Measurements from ENCODE around the gene ARL15.
A peak's percentile ranks its signal among the peaks of the same experiment; 100 is the strongest.
"Not testable (repeated sequence)": the region's sequence is repeated elsewhere in the genome, so short reads cannot be mapped to it uniquely, and the experiment has no call there.

ARL15 gene

GRCh38 chr5:53879708-53880323 is 430.6 kb downstream of the ARL15 start:
- DNase-seq = no peak

DNA sequence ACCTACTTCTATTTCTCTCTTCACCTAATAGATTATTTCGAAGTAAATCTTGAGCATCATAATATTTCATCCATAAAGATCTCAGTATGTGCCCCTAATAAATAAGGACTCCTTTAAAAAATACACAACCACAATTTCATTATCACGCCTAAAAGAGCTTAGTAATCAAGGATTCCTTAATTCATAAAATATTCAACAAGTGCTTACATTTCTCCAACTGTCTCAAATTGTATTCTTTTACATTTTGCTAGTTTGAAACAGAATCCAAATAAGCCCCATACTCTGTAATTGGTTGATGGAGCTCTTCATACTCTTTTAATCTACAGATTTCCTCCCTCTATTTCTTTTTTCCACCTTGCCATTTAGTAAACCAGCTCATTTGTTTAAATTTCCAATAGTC is 432.4 kb downstream of the ARL15 start:
- no peak for DNase-seq

GRCh38 chr5:53877243-53877642 is 433.1 kb downstream of the ARL15 start:
- no peak for DNase-seq

DNA sequence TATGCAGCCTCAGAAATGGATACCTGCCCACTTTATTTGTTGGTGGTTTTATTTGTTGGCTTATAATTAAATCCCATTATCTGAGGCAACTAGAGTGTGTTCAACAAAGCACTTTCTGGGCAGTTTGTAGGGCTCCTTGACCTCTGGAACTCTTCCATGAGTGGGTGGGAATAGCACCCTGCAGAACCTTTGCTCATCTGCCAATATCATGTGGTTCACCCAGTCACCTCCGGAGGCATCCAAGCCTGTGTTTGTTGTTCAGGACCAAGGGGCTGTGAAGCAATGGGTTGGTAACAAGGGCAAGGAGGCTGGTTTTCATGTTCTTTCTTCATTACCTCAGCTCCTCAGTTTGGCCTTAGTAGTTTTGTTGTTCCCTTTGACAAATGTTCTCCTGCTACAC is 436.0 kb downstream of the ARL15 start:
- DNase-seq = peak; percentile 28

GRCh38 chr5:53873235-53873634 is 437.1 kb downstream of the ARL15 start:
- no peak for DNase-seq

- no peak for DNase-seq
Observed at GRCh38 chr5:53871775-53872174, 438.6 kb downstream of the ARL15 start.

- no peak for DNase-seq
Observed at GRCh38 chr5:53871050-53871449, 439.3 kb downstream of the ARL15 start.

DNA sequence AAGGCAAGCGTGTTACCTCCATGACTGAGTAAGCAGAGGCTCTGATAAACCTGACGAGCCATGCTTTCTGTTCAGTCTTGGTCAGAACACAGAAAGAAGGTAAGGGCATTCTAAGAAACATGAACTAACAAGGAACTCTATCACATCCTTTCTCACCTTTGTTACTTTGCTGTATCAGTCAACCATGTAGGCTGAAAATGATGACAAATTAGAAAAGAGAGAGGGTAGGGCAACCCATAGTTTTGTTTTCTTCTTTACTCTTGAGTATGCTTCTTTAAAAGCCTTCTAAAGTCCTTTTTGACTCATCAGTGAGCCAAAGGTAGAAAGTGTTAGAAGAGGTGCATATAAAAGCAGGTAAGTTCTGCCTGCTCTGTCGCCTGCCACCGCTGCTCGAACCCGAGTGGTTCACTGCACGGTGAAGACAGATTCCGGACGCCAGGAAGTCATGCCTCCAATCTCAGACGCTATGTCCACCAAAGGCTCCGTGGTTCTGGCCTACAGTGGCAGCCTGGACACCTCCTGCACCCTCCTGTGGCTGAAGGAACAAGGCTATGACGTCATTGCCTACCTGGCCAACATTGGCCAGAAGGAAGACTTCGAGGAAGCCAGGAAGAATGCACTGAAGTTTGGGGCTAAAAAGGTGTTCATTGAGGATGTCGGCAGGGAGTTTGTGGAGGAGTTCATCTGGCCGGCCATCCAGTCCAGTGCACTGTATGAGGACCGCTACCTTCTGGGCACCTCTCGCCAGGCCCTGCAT is 451.5 kb downstream of the ARL15 start:
- no peak for DNase-seq

- no peak for DNase-seq
Observed at GRCh38 chr5:53856506-53856905, 453.9 kb downstream of the ARL15 start.

- not testable (repeated sequence) for DNase-seq
Observed at GRCh38 chr5:53836851-53837430, 473.4 kb downstream of the ARL15 start.

DNA sequence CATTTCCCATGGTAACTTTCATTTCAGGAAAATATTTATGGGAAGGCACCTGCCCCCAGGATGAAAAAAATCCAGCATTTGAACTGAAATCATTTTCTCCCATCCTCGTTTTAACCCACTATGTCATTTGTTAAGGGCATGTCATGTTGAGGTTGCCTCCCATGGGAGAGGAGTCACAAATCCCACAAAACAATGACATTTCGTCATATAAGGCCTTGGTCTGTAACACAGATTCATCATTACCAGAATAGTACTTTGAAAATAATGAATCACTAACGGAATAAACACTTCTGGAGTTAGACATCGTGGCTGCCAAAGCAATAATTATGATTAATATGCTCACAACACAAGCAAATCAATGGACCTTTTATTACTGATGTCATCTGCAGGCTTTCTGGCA is 475.9 kb downstream of the ARL15 start:
- no peak for DNase-seq
